ENCODE results near the gene SKAP2. TPM values are rescaled to one million over a fixed set of nuclear protein-coding genes. Genes with fewer than 3 reads are reported as not detected.

SKAP2 gene
- polyA plus RNA-seq (2013, experiment 1 of 2; ENCODE audit: insufficient read length) = 3.6 TPM
- polyA plus RNA-seq (2013, experiment 2 of 2; ENCODE audit: insufficient read length) = 4.7 TPM

GRCh38 chr7:26864309-26865093, at the start of gene SKAP2:
Gene SKAP2 (minus strand): TSS chr7:26864590. CDS start chr7:26864429, 161 bp downstream.
- DNase-seq = peak; percentile 98

DNA sequence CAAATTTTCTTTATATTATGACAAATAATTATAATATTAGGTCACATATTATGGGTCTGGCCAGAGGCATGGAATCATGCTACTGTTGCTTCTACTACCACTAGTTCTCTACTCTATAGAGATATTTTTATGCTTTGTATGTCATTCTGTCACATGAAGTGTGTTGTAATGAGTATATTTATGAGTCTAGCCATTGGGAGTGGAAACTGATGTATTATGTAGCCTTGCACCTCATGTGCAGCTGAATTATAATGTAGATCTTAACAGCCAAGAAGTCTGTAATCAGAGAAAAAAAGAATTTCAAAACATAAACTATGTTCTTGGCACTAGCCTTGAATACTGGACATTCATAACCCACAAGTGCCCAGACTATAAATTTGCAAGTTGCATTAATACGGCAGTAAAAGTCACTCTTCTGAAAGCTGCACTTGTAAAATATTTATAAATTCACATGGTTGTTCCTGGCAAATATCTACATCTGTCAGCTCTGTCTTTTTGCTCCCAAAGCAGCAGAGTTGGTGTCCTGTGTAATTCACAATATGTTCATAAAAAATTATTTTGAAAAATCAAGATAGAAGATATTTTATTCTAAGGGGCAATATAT, 48.6 kb upstream of the SKAP2 start:
- no peak for DNase-seq

DNA sequence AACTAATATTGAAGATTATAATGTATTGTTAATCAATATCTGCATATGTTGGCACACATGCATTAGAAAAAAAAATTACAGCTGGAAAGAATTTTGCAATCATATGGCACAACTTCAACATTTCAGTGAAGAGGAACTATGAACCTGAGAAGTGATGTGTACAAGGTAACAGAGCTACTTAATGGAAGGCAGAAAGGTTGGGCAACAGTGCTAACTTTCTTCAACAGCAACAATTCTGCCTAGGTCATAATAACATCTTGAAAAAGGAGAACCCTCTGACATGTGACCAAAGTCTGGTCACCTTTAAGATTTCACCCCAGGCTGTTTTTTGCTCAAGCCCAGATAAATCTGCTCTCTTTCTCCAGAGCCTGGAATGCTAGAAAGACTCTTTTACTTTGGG, 47.9 kb upstream of the SKAP2 start:
- DNase-seq = no peak

- no peak for DNase-seq
Observed at GRCh38 chr7:26910221-26910620, 45.8 kb upstream of the SKAP2 start.

GRCh38 chr7:26900251-26900650, 35.9 kb upstream of the SKAP2 start:
- no peak for DNase-seq

DNA sequence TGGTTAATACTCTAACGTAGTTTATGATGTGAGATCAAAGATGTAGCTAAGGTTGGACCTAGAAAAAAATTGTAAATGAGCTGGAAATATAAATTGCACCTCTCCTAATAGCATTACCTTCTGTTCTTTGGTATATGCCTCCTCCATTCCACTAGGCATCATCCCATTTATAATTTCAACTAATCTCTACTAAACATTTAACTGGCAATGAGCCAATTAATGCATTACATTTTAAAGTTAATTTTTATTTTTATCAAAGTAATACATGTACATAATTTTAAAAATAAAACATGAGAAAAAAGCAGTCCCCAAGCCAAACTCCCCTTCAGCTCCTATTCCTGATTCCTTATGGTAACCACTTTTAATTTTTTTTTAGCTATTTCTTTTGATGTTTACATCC, 35.1 kb upstream of the SKAP2 start:
- no peak for DNase-seq

- DNase-seq = no peak
Observed at GRCh38 chr7:26898891-26899290, 34.5 kb upstream of the SKAP2 start.

- no peak for DNase-seq
Observed at GRCh38 chr7:26897928-26898327, 33.5 kb upstream of the SKAP2 start.

- DNase-seq = no peak
Observed at GRCh38 chr7:26891400-26892350, 27.3 kb upstream of the SKAP2 start.

DNA sequence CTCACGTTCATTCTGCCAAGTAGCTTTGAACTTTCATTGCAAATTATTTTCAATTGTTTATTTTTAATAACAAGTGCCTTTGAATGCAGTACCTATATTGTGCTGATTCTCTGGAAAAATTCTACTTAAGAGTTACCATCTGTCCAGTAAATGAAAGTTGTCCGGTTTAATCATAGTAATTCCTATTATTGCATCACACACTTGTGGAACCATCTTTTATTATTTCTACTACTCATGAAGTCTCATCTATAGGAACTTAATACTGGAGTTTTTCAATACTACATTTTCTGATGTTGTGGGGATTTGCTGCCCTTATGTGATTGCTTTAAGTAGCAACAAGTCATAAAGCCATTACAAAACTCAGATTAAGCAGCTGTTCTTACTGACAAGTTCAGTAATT, 16.5 kb upstream of the SKAP2 start:
- DNase-seq = no peak

GRCh38 chr7:26879671-26880070, 15.3 kb upstream of the SKAP2 start:
- no peak for DNase-seq

DNA sequence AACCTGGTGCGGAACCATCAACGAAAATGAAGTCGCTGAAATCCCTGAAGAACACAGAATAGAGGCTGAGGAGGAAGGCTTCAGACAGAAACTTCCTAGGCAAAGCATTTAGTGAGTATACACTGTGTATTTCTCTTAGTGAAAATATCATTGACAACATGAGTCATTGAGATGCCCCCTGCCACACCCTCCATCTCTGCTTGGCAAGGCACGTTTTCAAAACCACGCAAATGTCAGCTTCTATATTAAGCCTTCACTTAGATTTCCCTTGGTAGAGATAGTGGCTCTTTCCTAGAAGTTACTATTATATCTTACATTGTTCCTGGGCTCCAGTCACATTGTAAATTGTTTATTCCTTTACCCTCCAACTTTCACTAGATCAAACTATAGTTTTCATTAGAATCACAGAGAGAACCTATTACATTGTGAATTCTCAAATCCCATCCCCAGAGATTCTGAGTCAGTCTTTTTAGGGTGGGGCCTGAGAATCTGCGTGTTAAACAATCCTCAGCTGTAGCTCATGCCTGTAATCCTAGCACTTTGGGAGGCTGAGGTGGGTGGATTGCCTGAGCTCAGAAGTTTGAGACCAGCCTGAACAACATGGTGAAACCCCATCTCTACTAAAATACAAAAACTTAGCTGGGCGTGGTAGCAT, 4.6 kb upstream of the SKAP2 start:
- DNase-seq = no peak

DNA sequence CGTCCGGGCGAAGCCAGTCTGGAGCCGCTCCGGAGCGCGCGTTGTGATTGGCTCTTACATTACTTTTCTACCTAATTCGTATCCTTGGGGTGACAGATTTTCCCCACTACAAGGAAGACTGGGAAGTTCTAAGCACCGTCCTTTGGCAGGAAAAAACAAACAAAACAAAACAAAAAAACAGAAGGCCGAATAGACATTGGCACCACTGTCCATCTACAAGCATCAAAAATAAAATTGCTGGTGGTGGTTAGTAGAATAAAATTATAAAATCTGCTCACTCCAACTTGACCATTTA, 651 bp upstream of the SKAP2 start:
- DNase-seq = no peak

DNA sequence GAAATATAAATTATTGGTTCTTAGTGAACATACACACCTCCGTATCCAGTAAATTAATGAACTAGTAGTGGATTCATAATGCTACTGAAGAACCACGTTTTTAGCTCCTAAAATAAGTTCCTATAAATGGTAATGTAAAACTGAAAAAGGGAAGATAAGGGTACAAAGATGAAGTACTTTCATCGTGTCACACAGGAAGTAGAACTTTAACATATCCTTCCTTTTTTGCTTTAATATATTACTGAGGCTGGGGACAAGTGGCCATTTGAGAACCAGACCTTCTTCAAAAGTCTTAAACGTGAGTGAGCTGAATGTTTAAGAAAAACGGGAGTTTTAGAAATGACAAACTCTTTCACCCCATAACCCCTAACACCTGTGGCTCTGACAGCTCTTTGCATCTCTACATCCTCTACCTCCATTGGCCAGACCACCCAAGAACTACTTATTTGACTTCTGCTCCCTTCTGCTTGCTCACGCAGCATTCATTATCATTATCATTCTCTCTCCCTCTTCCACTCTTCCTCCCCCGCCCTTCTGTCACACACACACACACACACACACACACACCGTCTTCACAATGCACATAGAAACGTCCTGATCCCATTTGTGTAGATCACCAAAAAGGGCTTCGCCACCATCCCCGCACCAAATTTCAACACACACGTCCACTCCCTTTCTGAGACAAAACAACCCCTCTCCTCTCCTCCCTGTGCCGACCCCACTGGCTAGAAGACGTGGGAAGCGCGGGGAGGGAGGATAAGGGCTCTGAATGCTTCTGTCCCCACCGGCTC, 677 bp downstream of the SKAP2 start:
- DNase-seq = peak; percentile 2

DNA sequence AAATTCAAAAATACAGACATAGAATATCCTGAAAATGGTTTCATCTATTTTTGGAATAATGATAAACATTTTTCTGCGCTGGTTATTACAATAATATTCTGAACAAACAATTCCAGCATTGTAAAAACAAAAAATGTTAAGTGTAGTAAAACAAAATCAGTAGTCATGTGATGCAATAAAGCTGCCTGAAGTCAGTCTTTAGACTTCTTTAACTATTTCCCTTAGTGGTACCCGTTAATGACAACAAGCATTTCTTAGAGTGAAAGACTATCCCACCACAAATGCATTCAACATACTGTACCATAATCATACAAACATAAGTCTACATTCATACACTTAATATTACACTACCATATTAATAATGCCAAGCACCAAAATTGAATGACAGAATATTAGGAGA, 1.6 kb downstream of the SKAP2 start:
- DNase-seq = no peak

- DNase-seq = no peak
Observed at GRCh38 chr7:26861050-26861449, 3.3 kb downstream of the SKAP2 start.

DNA sequence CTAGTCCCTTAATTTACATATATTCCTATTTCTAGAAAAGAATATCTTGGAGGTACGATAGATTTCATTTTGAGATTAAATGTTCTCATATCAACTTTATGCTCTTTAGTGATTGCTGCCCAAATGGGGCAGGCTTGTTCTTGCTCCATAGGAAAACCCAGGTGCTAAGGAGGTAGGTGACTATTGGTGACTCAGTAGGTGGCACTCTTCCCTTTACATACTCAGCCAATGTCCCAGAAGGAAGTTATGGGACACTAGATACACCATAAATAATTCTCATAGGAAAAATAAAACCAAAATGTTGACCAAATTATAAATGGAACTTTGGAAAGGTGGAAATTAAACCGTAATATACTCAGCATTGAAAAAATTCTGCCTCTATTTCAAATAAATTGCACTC, 4.0 kb downstream of the SKAP2 start:
- no peak for DNase-seq

GRCh38 chr7:26859720-26860119, 4.7 kb downstream of the SKAP2 start:
- DNase-seq = no peak

- DNase-seq = no peak
Observed at GRCh38 chr7:26858735-26859134, 5.7 kb downstream of the SKAP2 start.

GRCh38 chr7:26858241-26858715, 6.1 kb downstream of the SKAP2 start:
- DNase-seq = no peak

DNA sequence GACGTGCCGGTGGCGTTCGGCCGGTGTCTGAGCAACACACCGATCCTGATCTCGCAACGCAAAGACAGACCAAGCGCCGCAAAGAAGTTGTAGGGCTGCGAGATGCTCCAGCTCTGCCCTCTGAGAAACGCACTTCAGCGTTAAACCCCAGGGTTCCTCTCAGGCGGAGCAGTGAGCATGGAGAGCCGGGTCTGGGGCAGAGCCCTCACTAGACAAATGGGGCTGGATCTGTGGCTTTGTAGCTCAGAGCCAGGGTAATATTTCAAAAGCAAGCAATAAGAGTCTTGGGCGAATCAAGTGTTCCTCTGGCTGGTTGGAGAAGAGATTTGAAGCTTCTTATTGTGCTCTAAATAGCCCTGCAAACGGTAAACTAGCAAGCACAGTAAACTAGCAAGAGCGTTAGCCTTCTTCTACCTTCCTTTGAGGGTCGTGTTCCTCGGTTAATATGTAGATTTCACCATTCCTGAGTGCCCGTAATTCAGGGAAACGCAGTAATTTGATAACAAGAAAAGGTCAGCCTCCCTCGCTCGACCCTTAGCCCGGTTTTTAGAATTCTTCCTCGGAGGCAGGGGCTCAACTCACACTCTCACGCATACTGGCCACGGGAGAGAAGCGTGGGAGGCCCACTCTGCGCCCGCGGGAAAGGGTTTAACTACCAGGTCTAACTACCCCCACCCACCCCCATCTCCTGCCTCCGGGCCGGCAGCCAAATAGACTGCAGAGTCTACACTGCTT, 6.7 kb downstream of the SKAP2 start:
- DNase-seq = no peak

Measured in fibroblast of skin of scalp (primary cell).